Esophagus muscularis mucosa (tissue), 3 donors: ENCODE data around the gene COLEC12.

ENCODE experiments used
- CTCF ChIP-seq, 3 experiments: fragments of 200-600 bp in 2 of 3; fragments of 450-650 bp in 1 of 3; sonication (generic) in 2 of 3; IDR thresholded peaks; one replicate each; pipeline ENCODE4 v1.5.1; 2017 to 2019; ENCODE audit warnings: antibody characterized with exemption in 3 of 3, mild to moderate bottlenecking in 2 of 3, moderate library complexity in 1 of 3
- EP300 ChIP-seq: sonication (generic); formaldehyde crosslinking; IDR thresholded peaks from one replicate; pipeline ENCODE4 v1.6.1; 2017; ENCODE audit warnings: antibody characterized with exemption

GRCh38 chr18:459814-460593, 40.5 kb downstream of the COLEC12 start:
- TF ChIP-seq CTCF (IDR thresholded peaks at IDR 0.05) (no peak), EP300 (no peak)
